Articular chondrocyte of knee joint (primary cell): ENCODE results near the gene TMEM215. TPM values are rescaled to one million over a fixed set of nuclear protein-coding genes. Genes with fewer than 3 reads are reported as not detected.

Experiments used
- small RNA-seq: library from RNA; depleted of rRNA; stranded (forward); fragments of <200 nt; gene quantifications from one replicate; pipeline ENCODE3, GENCODE V24; 2012
- total RNA-seq: library from RNA; depleted of rRNA; stranded (reverse); fragments of >200 nt; gene quantifications from 2 replicates; pipeline ENCODE4 v1.2.3, GENCODE V29; 2012

The TMEM215 gene
- total RNA-seq, result not detected in 2 replicates

GRCh38 chr9:32783168-32783891 lies at the start of gene TMEM215:
Gene TMEM215 (plus strand): TSS chr9:32783540. CDS start chr9:32784184, 644 bp downstream.

Small RNA genes within 50 kb of the gene (small RNA-seq; reads per million reads assigned to genes)
- gene RF00019, result not detected

Other genes with a start within 250 kb of the TMEM215 start
- 1.7 and 2.1 TPM in 2 replicates for gene SMIM27, start 231.2 kb upstream of the TMEM215 start, total RNA-seq
- 37.4 and 47.6 TPM in 2 replicates for gene TOPORS, start 231.0 kb upstream of the TMEM215 start, total RNA-seq
- 43.6 and 48.0 TPM in 2 replicates for gene NDUFB6, start 210.4 kb upstream of the TMEM215 start, total RNA-seq
- gene TAF1L, start 147.9 kb upstream of the TMEM215 start, total RNA-seq, result under 0.01 TPM in 2 replicates
- 30.4 and 32.5 TPM in 2 replicates for gene APTX, start 218.1 kb downstream of the TMEM215 start, total RNA-seq
- gene DNAJA1, start 241.7 kb downstream of the TMEM215 start, total RNA-seq, result 112 and 124 TPM in 2 replicates